Activated naive CD8-positive, alpha-beta T cell treated with anti-CD3 and anti-CD28 coated beads for 36 hours (primary cell): Measurements from ENCODE around the gene JAKMIP1. TPM values are rescaled to one million over a fixed set of nuclear protein-coding genes. Genes with fewer than 3 reads are reported as not detected.

Experiments
- DNase-seq: peaks from one replicate; pipeline ENCODE4 v3.0.0; 2021
- H3K27ac Mint-ChIP-seq: one replicate; pipeline ENCODE4 v1.8.0; 2022; ENCODE audit warnings: mild to moderate bottlenecking, moderate library complexity, mixed read lengths
- H3K27me3 Mint-ChIP-seq: one replicate; pipeline ENCODE4 v1.8.0; 2022; ENCODE audit warnings: mild to moderate bottlenecking, mixed read lengths
- H3K36me3 Mint-ChIP-seq: one replicate; pipeline ENCODE4 v1.8.0; 2021; ENCODE audit warnings: mild to moderate bottlenecking, mixed read lengths
- H3K4me1 Mint-ChIP-seq: one replicate; pipeline ENCODE4 v1.8.0; 2021; ENCODE audit warnings: mixed read lengths
- H3K4me3 Mint-ChIP-seq: one replicate; pipeline ENCODE4 v1.8.0; 2022; ENCODE audit warnings: mild to moderate bottlenecking, moderate library complexity, mixed read lengths
- H3K9me3 Mint-ChIP-seq: one replicate; pipeline ENCODE4 v1.8.0; 2022; ENCODE audit warnings: mixed read lengths
- total RNA-seq, 2 experiments: library from RNA; stranded (reverse); gene quantifications; one replicate each; pipeline ENCODE4 v1.2.3, GENCODE V29; 2021

Gene JAKMIP1
- total RNA-seq, 2 experiments from 2014 or later, result 1.0 to 1.6 TPM

DNA sequence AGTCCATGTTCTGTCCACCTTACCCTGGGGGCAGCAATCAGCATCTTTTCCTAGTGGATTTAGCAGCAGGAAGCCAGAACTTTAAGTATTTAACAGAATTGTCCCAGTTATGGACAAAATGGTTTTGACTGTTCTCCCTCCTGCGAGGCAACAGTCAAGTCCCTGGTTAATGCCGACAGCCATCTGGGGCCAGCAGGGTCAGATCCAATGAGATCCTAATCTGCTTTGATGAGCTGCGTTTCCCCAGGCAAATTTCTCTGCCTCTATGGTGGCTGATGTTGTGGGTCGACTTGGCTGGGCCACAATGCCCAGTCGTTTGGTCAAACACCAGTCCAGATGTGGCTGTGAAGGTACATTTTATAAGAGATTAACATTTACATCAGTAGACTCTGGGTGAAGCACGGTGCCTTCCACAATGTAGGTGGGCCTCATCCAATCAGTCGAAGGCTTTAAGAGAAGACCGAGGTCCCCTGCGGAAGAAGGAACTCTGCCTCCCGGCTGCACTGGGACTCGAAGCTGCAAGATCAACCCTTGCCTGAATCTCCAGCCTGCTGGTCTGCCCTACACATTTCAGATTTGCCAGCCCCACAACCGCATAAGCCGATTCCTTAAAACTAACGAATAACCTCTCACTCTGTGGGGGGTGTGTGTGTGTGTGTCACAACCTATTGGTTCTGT, 93.1 kb downstream of the JAKMIP1 start:
- Mint-ChIP-seq H3K27me3 (peaks cover 13% of the 10 kb centered on the region), H3K36me3 (no peaks in the 10 kb centered on the region), H3K9me3 (no peaks in the 10 kb centered on the region), H3K27ac (no peak overlapping the region), H3K4me1 (no peaks in the 10 kb centered on the region), H3K4me3 (no peak overlapping the region)
- DNase-seq, result no peak

DNA sequence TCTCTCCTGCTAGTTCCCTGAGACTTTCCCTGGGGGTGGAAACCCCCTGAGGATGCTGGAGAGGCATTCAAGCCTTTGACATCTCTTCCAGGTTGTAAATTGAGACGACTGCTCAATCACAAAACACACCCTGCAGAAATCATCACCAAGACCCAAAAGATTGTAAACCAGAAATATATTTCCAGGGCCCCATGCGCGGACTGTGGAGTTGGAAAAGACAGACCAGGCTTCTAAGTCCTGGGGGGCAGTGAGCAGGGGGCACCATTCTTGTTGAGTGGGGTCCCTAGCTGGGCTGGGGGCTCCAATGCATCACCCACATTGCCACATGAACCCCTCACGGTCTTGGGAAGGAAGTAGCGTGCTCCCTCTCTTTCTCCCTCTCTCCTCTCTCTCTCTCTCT, 94.2 kb downstream of the JAKMIP1 start:
- Mint-ChIP-seq H3K27ac (no peak overlapping the region), H3K36me3 (no peaks in the 10 kb centered on the region), H3K4me3 (no peak overlapping the region), H3K4me1 (no peaks in the 10 kb centered on the region), H3K27me3 (peaks cover 13% of the 10 kb centered on the region), H3K9me3 (no peaks in the 10 kb centered on the region)
- DNase-seq, result no peak

DNA sequence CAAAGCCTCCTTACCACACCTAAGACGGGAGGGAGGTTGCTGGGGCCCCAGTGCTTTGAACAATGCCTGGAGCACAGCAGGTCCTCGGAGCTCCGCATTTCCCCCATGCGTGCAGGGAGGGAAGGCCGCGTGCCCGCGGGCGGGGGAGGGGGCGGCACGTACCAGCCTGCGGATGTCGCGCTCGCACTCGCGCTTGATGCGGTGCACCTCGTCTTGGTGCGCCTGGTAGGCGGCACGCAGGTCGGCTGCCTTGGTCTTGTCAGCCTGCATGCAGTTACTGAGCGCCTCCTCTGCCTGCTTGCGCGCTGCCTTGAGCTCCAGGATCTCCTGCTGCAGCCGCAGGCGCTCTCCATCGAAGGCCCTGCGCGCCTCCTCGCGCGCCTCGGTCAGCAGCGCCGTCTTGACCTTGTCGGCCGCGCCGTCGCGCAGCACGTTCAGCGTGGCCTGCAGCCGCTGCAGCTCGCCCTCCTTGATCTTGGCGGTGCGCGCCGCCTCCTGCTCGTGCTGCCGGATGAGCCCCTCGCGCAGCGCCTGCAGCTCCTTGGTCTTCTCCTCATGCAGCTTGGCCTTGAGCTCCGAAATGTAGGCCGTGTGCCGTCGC, 94.9 kb downstream of the JAKMIP1 start:
- no peaks in the 10 kb centered on the region for H3K36me3 Mint-ChIP-seq
- DNase-seq, result no peak

GRCh38 chr4:6104541-6105130, 95.7 kb downstream of the JAKMIP1 start:
- no peak overlapping the region for H3K27ac Mint-ChIP-seq
- DNase-seq, result no peak
- H3K4me3 Mint-ChIP-seq, result no peak overlapping the region
- peaks cover 13% of the 10 kb centered on the region for H3K27me3 Mint-ChIP-seq
- H3K36me3 Mint-ChIP-seq, result no peaks in the 10 kb centered on the region
- H3K4me1 Mint-ChIP-seq, result no peaks in the 10 kb centered on the region
- no peaks in the 10 kb centered on the region for H3K9me3 Mint-ChIP-seq

More for the DNA sequence above, 94.9 kb downstream of the JAKMIP1 start:
- no peak overlapping the region for H3K27ac Mint-ChIP-seq
- no peaks in the 10 kb centered on the region for H3K4me1 Mint-ChIP-seq
- H3K27me3 Mint-ChIP-seq, result peaks cover 13% of the 10 kb centered on the region
- H3K9me3 Mint-ChIP-seq, result no peaks in the 10 kb centered on the region
- H3K4me3 Mint-ChIP-seq, result no peak overlapping the region

DNA sequence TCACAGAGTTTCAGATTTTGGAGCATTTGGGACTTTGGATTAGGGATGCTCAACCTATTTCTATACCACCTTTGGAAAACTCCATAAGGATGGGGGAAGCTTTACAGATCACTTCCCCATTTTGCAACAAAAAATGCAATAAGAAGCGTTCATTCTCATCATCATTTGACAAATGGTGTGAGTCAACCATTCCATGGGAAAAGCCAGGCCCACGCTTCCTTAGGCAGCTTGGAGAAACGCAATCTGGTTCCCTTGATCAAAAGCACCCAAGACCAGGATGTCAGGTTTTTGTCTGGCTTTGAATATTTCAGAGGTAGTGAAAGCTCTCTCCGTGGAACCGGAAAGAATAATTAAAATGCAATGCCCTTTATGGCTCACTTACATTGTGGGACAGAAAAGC, 102.8 kb downstream of the JAKMIP1 start:
- Mint-ChIP-seq H3K27ac (no peak overlapping the region), H3K4me1 (no peaks in the 10 kb centered on the region), H3K4me3 (no peak overlapping the region), H3K36me3 (no peaks in the 10 kb centered on the region), H3K9me3 (no peaks in the 10 kb centered on the region), H3K27me3 (peaks cover 4% of the 10 kb centered on the region)
- DNase-seq, result no peak

- Mint-ChIP-seq H3K27ac (no peak overlapping the region), H3K9me3 (no peaks in the 10 kb centered on the region), H3K36me3 (no peaks in the 10 kb centered on the region), H3K4me3 (no peak overlapping the region), H3K27me3 (peaks cover 4% of the 10 kb centered on the region), H3K4me1 (no peaks in the 10 kb centered on the region)
- no peak for DNase-seq
These were observed 104.5 kb downstream of the JAKMIP1 start for GRCh38 chr4:6095897-6096296.

DNA sequence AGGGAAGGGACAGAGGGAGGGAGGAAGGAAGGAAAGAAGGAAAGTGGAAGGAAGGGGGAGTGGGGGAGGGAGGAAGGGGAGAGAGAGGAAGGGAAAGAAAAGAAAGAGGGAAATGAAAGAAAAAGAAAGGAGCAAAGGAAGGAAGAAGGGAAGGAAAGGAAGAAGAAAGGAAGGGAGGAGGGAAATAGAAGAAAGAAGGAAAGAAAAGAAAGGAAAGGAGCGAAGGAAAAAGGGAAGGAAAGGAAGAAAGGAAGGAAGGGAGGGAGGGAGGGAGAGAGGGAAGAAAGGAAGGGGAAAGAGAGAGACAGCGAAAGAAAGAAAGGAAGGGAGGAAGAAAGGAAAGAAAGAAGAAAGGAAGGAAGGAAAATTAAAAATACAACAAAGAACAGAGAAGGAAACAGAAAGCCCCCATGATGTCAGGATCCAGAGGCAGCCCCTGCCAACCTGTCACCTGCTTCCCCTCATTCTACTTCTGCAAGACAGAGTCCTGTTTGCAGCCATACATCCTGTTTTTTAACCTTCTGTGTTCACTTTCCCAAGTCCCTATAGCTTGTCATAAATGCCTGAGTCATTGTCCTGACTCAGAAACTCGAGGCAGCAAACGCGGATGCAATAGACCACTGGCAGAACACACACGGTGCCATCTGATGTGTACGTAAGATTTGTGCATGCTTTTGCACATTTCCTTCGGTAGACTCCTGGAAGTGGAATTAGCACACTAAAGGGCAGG, 105.2 kb downstream of the JAKMIP1 start:
- Mint-ChIP-seq H3K4me1 (no peaks in the 10 kb centered on the region), H3K27me3 (peaks cover 10% of the 10 kb centered on the region), H3K36me3 (no peaks in the 10 kb centered on the region), H3K9me3 (no peaks in the 10 kb centered on the region), H3K27ac (no peak overlapping the region), H3K4me3 (no peak overlapping the region)
- DNase-seq, result no peak

GRCh38 chr4:6093671-6094070, 106.7 kb downstream of the JAKMIP1 start:
- H3K9me3 Mint-ChIP-seq, result no peaks in the 10 kb centered on the region
- H3K4me3 Mint-ChIP-seq, result no peak overlapping the region
- no peaks in the 10 kb centered on the region for H3K4me1 Mint-ChIP-seq
- H3K27me3 Mint-ChIP-seq, result peaks cover 10% of the 10 kb centered on the region
- H3K36me3 Mint-ChIP-seq, result no peaks in the 10 kb centered on the region
- H3K27ac Mint-ChIP-seq, result no peak overlapping the region
- DNase-seq, result no peak

GRCh38 chr4:6092971-6093370, 107.4 kb downstream of the JAKMIP1 start:
- H3K4me1 Mint-ChIP-seq, result no peaks in the 10 kb centered on the region
- no peak overlapping the region for H3K4me3 Mint-ChIP-seq
- H3K27me3 Mint-ChIP-seq, result peaks cover 10% of the 10 kb centered on the region
- no peak for DNase-seq
- H3K27ac Mint-ChIP-seq, result no peak overlapping the region
- no peaks in the 10 kb centered on the region for H3K9me3 Mint-ChIP-seq
- H3K36me3 Mint-ChIP-seq, result no peaks in the 10 kb centered on the region

GRCh38 chr4:6092131-6092530, 108.2 kb downstream of the JAKMIP1 start:
- Mint-ChIP-seq H3K36me3 (no peaks in the 10 kb centered on the region), H3K9me3 (no peaks in the 10 kb centered on the region), H3K27me3 (peaks cover 10% of the 10 kb centered on the region), H3K27ac (no peak overlapping the region), H3K4me1 (no peaks in the 10 kb centered on the region), H3K4me3 (no peak overlapping the region)
- DNase-seq, result no peak

GRCh38 chr4:6090931-6091330, 109.4 kb downstream of the JAKMIP1 start:
- no peaks in the 10 kb centered on the region for H3K9me3 Mint-ChIP-seq
- H3K4me1 Mint-ChIP-seq, result no peaks in the 10 kb centered on the region
- H3K4me3 Mint-ChIP-seq, result no peak overlapping the region
- no peak overlapping the region for H3K27ac Mint-ChIP-seq
- H3K27me3 Mint-ChIP-seq, result peaks cover 13% of the 10 kb centered on the region
- DNase-seq, result no peak
- H3K36me3 Mint-ChIP-seq, result no peaks in the 10 kb centered on the region

DNA sequence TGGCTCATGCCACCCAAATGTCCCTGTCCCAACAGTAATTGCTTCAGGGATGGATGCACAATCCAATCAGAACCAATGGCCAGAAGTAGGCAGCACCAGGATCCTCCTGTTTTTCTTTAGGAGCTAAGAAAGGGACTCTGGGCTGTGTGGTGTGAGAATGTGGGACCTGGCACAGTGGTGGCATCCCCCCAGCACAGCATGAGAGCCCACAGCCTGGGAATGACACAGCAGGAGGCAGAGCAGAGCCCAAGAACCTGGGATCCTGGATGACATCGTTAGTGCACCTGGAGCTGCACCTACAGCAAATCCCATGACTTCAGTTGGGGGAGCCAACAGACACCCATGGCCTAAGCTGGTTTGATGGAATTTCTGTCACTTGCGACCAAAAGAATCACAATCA, 111.4 kb downstream of the JAKMIP1 start:
- Mint-ChIP-seq H3K9me3 (no peaks in the 10 kb centered on the region), H3K27ac (no peak overlapping the region), H3K36me3 (no peaks in the 10 kb centered on the region), H3K4me1 (no peaks in the 10 kb centered on the region), H3K27me3 (peaks cover 10% of the 10 kb centered on the region), H3K4me3 (no peak overlapping the region)
- no peak for DNase-seq

GRCh38 chr4:6087669-6088341, 112.5 kb downstream of the JAKMIP1 start:
- Mint-ChIP-seq H3K27ac (no peak overlapping the region), H3K27me3 (peaks cover 10% of the 10 kb centered on the region), H3K36me3 (no peaks in the 10 kb centered on the region), H3K9me3 (no peaks in the 10 kb centered on the region), H3K4me1 (no peaks in the 10 kb centered on the region), H3K4me3 (no peak overlapping the region)
- DNase-seq, result no peak

GRCh38 chr4:6086846-6087245, 113.5 kb downstream of the JAKMIP1 start:
- H3K36me3 Mint-ChIP-seq, result no peaks in the 10 kb centered on the region
- H3K9me3 Mint-ChIP-seq, result no peaks in the 10 kb centered on the region
- H3K27me3 Mint-ChIP-seq, result peaks cover 10% of the 10 kb centered on the region
- no peaks in the 10 kb centered on the region for H3K4me1 Mint-ChIP-seq
- H3K4me3 Mint-ChIP-seq, result no peak overlapping the region
- no peak overlapping the region for H3K27ac Mint-ChIP-seq
- no peak for DNase-seq
